B cell (primary cell): ENCODE results near the gene GPHA2. TPM values are rescaled to one million over a fixed set of nuclear protein-coding genes. Genes with fewer than 3 reads are reported as not detected.

ENCODE experiments used
- ATAC-seq: fragments of 200-7000 bp; cut with Tn5 transposase; one replicate; pipeline ENCODE4 v1.10.0; 2021; ENCODE audit warnings: low read depth, mild to moderate bottlenecking, moderate number of reproducible peaks, moderate library complexity
- CTCF ChIA-PET: fragments of 350-600 bp; sonication (Branson Sonifier 250); formaldehyde crosslinking; loops from one replicate; lab custom pipeline; 2021; ENCODE audit warnings: antibody characterized with exemption, inconsistent platforms; lab: Charles Lee
- POLR2A ChIA-PET: fragments of 350-600 bp; sonication (Branson Sonifier 250); formaldehyde crosslinking; loops from one replicate; lab custom pipeline; 2021; ENCODE audit warnings: antibody characterized with exemption; lab: Charles Lee
- DNase-seq: peaks from one replicate; pipeline ENCODE4 v3.0.0; 2013
- H2AFZ ChIP-seq: 2 replicates; pipeline ENCODE4 v1.6.1; 2012; ENCODE audit warnings: mild to moderate bottlenecking, low read depth, low read length; ENCODE audit not compliant: insufficient read depth, poor library complexity, severe bottlenecking
- H3K27ac ChIP-seq, 2 donors: 1 replicate in 1 of 2; 2 replicates in 1 of 2; pipeline ENCODE4 v1.5.1; 2012 to 2013; ENCODE audit warnings: low read length in 2 of 2, mild to moderate bottlenecking in 2 of 2, moderate library complexity in 1 of 2
- H3K27me3 ChIP-seq, 4 experiments: fragments of 200-600 bp in 1 of 4; sonication (generic) in 1 of 4; replicated peaks in 1 of 4; 1 replicate in 2 of 4; 2 replicates in 2 of 4; pipeline versions ENCODE4 v1.6.1 to v1.7.0; 2013 to 2016; ENCODE audit warnings: low read length in 3 of 4, mild to moderate bottlenecking in 2 of 4, mixed read lengths in 1 of 4, moderate library complexity in 1 of 4; ENCODE audit not compliant: insufficient read depth in 4 of 4, control insufficient read depth in 3 of 4; ENCODE audit errors: control extremely low read depth in 1 of 4
- H3K36me3 ChIP-seq, 2 experiments: replicated peaks in 1 of 2; 1 replicate in 1 of 2; 2 replicates in 1 of 2; pipeline versions ENCODE4 v1.6.1 to v1.7.1; 2013; ENCODE audit warnings: low read length in 1 of 2; ENCODE audit not compliant: insufficient read depth in 2 of 2, control insufficient read depth in 1 of 2; ENCODE audit errors: control extremely low read depth in 1 of 2, extremely low read depth in 1 of 2
- H3K4me1 ChIP-seq, 2 donors: fragments of 200-600 bp in 1 of 2; sonication (generic) in 1 of 2; 1 replicate in 1 of 2; 2 replicates in 1 of 2; pipeline versions ENCODE4 v1.5.1 to v1.6.1; 2013 to 2017; ENCODE audit warnings: low read length in 2 of 2; ENCODE audit not compliant: control insufficient read depth in 2 of 2, insufficient read depth in 2 of 2
- H3K4me2 ChIP-seq: replicated peaks from 2 replicates; pipeline ENCODE3; 2012; ENCODE audit warnings: mild to moderate bottlenecking, low read depth, low read length; ENCODE audit not compliant: poor library complexity, severe bottlenecking
- H3K4me3 ChIP-seq, 5 experiments: fragments of 200-600 bp in 1 of 5; sonication (generic) in 1 of 5; 1 replicate in 3 of 5; 2 replicates in 2 of 5; pipeline versions ENCODE4 v1.5.1 to v1.7.0; 2011 to 2016; ENCODE audit warnings: low read length in 4 of 5, mild to moderate bottlenecking in 4 of 5, low read depth in 2 of 5, control low read depth in 1 of 5, moderate library complexity in 1 of 5; ENCODE audit not compliant: insufficient read depth in 1 of 5; ENCODE audit errors: control extremely low read depth in 1 of 5, extremely low read depth in 1 of 5
- H3K79me2 ChIP-seq: fragments of 200-600 bp; sonication (generic); one replicate; pipeline ENCODE4 v1.6.0; 2016; ENCODE audit warnings: low read length; ENCODE audit not compliant: control insufficient read depth, insufficient read depth
- H3K9ac ChIP-seq: fragments of 200-600 bp; sonication (generic); 2 replicates; pipeline ENCODE4 v1.6.1; 2017; ENCODE audit warnings: mild to moderate bottlenecking, low read length, moderate library complexity
- H3K9me3 ChIP-seq, 3 donors: one replicate each; pipeline versions ENCODE4 v1.6.1 to v1.7.1; 2013; ENCODE audit warnings: low read length in 2 of 3; ENCODE audit not compliant: control insufficient read depth in 2 of 3, insufficient read depth in 1 of 3; ENCODE audit errors: control extremely low read depth in 1 of 3
- H4K20me1 ChIP-seq: 2 replicates; pipeline ENCODE4 v1.6.0; 2012; ENCODE audit warnings: mild to moderate bottlenecking, low read length; ENCODE audit not compliant: insufficient read depth, control insufficient read depth, poor library complexity, severe bottlenecking
- H3K27ac Mint-ChIP-seq: one replicate; pipeline ENCODE4 v1.8.0; 2021; ENCODE audit warnings: mixed read lengths
- H3K27me3 Mint-ChIP-seq: one replicate; pipeline ENCODE4 v1.8.0; 2021; ENCODE audit warnings: mixed read lengths
- H3K4me1 Mint-ChIP-seq: one replicate; pipeline ENCODE4 v1.8.0; 2021; ENCODE audit warnings: mixed read lengths
- H3K4me3 Mint-ChIP-seq: one replicate; pipeline ENCODE4 v1.8.0; 2021; ENCODE audit warnings: mixed read lengths
- H3K9me3 Mint-ChIP-seq: one replicate; pipeline ENCODE4 v1.8.0; 2022; ENCODE audit warnings: mixed read lengths; ENCODE audit not compliant: insufficient read depth
- EZH2 ChIP-seq: IDR thresholded peaks from 2 replicates; pipeline ENCODE4 v1.6.1; 2012; ENCODE audit warnings: borderline replicate concordance, low read depth, mild to moderate bottlenecking, moderate library complexity, low read length; ENCODE audit not compliant: insufficient read depth, poor library complexity, severe bottlenecking
- WGBS: methylation state at CpG from one replicate; pipeline ENCODE4 v1.1.5; 2013; ENCODE audit warnings: missing lambda C conversion rate; ENCODE audit not compliant: insufficient coverage; 5-methylcytosine and 5-hydroxymethylcytosine counted together
- intact Hi-C: fragments of 100-400 bp; cut with micrococcal nuclease; formaldehyde crosslinking; loops from one replicate; pipeline ENCODE4 v1.10.0; 2022
- polyA plus RNA-seq: library from polyadenylated mRNA; depleted of rRNA; stranded (reverse); fragments of >200 nt; gene quantifications from 2 replicates; pipeline ENCODE4 v1.2.3, GENCODE V29; 2012
- total RNA-seq, 2 donors: library from RNA; stranded (reverse); fragments of 120-200 nt in 1 of 2; gene quantifications; 1 replicate in 1 of 2; 2 replicates in 1 of 2; pipeline versions ENCODE4 v1.2.3 to v1.2.4, GENCODE V29; 2013 to 2022
- TF ChIP-seq, protein P1 (sequence below): fragments of 200-600 bp; IDR thresholded peaks from one replicate; pipeline ENCODE4 v1.8.0; 2022; ENCODE audit warnings: antibody characterized with exemption, mild to moderate bottlenecking

Gene GPHA2
- total and polyA plus RNA-seq, 2 donors (not counting 1 experiment from before 2014, with no cell fraction given) = 0.39 to 2.8 TPM

DNA sequence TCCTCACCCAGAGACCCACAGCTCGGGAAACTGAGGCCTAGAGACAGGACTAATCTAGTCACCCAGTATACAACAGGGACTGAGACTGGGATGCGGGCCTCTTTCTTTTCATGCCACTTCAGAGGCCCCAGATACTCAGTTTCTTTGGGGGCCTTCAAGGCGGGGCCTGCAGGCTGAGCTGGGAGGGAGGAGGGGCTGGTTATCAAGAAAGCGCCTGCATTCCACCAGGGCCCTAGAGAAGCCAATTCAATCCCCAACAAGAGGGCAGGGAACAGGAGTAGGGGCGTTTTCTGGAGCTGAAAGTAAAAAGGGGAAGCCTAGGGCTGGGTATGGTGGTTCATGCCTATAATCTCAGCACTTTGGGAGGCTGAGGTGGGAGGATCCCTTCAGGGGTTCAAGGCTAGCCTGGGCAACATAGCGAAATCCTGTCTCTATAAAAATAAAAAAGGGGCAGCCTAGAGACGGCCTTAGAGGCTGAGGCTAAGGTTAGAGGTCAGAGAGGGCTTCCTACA lies 20.3 kb downstream of the GPHA2 start:
- peak overlapping the region in 1 of 2 donors; percentile 84 for H3K27ac ChIP-seq
- WGBS = 17% methylated on average over 1 of the region's 7 CpGs
- Mint-ChIP-seq H3K27ac (peak overlapping the region; percentile 10), H3K4me3 (peak overlapping the region; percentile 88), H3K9me3 (no peaks in the 10 kb centered on the region), H3K27me3 (no peaks in the 10 kb centered on the region), H3K4me1 (peaks cover 34% of the 10 kb centered on the region)
- ATAC-seq (no peak), DNase-seq (no peak)
- H3K79me2 ChIP-seq = peaks cover 22% of the 10 kb centered on the region
- H3K4me3 ChIP-seq = no peak overlapping the region
- intact Hi-C loops = loop anchor here (5.0 to 10.0 kb wide), 2 partner anchors 57 to 199 kb away; partner anchors contain the start of genes MAJIN, TM7SF2 and ZNHIT2
- no peaks in the 10 kb centered on the region for H4K20me1 ChIP-seq
- H3K9me3 ChIP-seq = no peaks in the 10 kb centered on the region
- no peak overlapping the region for H3K9ac ChIP-seq
- ChIA-PET CTCF (interaction anchor here (1.2 to 3.8 kb wide), 4 partner anchors 27 to 99 kb away, joined by 3 to 13 read pairs (median 6); partner anchors contain the start of gene ARL2), POLR2A (interaction anchor here (0.6 kb wide), 1 partner anchor 99 kb away, joined by 3 read pairs; no protein-coding TSS in a partner anchor)
- H3K36me3 ChIP-seq = peaks cover 0 to 38% of the 10 kb centered on the region in 2 experiments
- H3K4me1 ChIP-seq = peaks cover 19 to 31% of the 10 kb centered on the region in 2 donors
- H2AFZ ChIP-seq = no peak overlapping the region
- TF ChIP-seq EZH2 = no peak
- TF ChIP-seq, protein P1, sequence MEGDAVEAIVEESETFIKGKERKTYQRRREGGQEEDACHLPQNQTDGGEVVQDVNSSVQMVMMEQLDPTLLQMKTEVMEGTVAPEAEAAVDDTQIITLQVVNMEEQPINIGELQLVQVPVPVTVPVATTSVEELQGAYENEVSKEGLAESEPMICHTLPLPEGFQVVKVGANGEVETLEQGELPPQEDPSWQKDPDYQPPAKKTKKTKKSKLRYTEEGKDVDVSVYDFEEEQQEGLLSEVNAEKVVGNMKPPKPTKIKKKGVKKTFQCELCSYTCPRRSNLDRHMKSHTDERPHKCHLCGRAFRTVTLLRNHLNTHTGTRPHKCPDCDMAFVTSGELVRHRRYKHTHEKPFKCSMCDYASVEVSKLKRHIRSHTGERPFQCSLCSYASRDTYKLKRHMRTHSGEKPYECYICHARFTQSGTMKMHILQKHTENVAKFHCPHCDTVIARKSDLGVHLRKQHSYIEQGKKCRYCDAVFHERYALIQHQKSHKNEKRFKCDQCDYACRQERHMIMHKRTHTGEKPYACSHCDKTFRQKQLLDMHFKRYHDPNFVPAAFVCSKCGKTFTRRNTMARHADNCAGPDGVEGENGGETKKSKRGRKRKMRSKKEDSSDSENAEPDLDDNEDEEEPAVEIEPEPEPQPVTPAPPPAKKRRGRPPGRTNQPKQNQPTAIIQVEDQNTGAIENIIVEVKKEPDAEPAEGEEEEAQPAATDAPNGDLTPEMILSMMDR = no peak
- peak overlapping the region; percentile 100 for H3K4me2 ChIP-seq
- H3K27me3 ChIP-seq = no peaks in the 10 kb centered on the region

GRCh38 chr11:64914123-64914522 lies 21.6 kb downstream of the GPHA2 start:
- intact Hi-C loops = loop anchor here (10.0 kb wide), 1 partner anchor 201 kb away; the partner anchor contains the start of genes TM7SF2 and ZNHIT2
- Histone ChIP-seq H3K79me2 (peaks cover 22% of the 10 kb centered on the region), H4K20me1 (no peaks in the 10 kb centered on the region), H3K36me3 (peaks cover 0 to 47% of the 10 kb centered on the region in 2 experiments), H3K27me3 (no peaks in the 10 kb centered on the region), H2AFZ (no peak overlapping the region), H3K4me1 (peaks cover 19 to 29% of the 10 kb centered on the region in 2 donors), H3K4me2 (no peak overlapping the region), H3K4me3 (no peak overlapping the region), H3K27ac (no peak overlapping the region), H3K9ac (no peak overlapping the region), H3K9me3 (no peaks in the 10 kb centered on the region)
- ChIA-PET CTCF (interaction anchor here (1.2 to 2.4 kb wide), 2 partner anchors 26 to 97 kb away, joined by 3 to 7 read pairs; no protein-coding TSS in a partner anchor), POLR2A (interaction anchor here (0.7 kb wide), 1 partner anchor 402 kb away, joined by 4 read pairs; no protein-coding TSS in a partner anchor)
- WGBS = 97% methylated on average over 15 of the region's 17 CpGs
- Mint-ChIP-seq H3K27me3 (no peaks in the 10 kb centered on the region), H3K27ac (no peak overlapping the region), H3K4me3 (peak overlapping the region; percentile 32), H3K9me3 (no peaks in the 10 kb centered on the region), H3K4me1 (peaks cover 34% of the 10 kb centered on the region)
- no peak for ATAC-seq
- no peak for DNase-seq
- TF ChIP-seq, protein P1 = no peak
- TF ChIP-seq EZH2 = no peak
